CD4-positive, alpha-beta T cell treated with Interferon alpha-2 for 1 hour (primary cell): ENCODE data around the gene TCEAL7.

Source experiments
- DNase-seq, 2 donors: peaks; one replicate each; pipeline ENCODE4 v3.0.0-alpha.2; 2020 to 2022

Gene TCEAL7

DNA sequence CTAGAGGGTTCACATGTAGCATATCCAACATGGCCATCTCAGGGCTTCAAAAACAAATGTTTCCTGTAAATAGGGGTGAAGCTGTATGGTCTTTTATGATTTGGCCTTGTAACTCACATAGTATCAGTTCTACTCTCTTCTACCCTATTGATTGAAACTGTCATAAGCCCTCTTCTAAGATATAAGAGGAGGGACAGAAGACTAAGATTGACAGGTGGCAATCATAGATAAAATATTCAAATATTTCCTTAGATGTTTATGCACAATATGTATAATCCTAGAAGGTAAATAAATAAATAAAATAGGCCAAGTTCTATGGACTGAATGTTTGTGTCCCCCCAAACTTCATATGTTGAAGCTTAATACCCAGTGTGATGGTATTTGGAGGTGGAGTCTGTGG, 39.4 kb downstream of the TCEAL7 start:
- DNase-seq = no peak

DNA sequence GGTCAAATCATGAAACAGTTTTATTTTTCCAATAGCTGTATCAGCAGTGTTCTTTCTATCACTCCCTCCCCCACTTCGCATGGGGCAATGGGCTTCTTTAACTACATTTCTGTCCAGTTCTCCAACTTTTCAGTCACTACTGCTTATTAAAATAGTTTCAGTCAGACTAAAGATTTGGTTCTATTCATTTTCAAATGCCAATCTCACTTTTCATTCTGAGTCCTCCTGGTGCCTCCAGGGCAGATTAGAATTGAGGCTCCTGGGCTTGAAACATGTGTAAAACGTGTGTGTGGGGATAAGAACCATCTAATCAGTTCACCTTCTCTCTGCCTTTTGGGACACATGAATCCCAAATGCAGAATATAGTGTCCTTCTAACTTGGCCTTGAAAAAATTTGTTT, 42.8 kb downstream of the TCEAL7 start:
- no peak for DNase-seq

DNA sequence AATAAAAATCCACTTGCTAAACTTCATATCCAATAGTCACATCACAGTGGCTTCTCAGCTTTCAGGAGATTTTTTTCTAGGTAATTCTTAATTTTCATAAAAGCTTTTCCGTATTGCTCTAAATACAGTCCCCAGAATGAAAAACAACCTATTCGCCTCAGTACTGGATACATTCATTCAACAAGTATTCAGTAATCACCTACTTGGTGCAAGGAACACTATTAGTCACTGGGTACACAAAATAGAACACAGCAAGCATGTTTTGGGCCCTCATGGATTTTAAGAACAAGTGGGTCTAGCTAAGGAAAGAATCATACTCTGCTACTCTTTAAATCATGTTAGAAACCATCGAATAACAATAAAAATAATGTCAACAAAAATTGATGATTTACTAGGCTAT, 43.5 kb downstream of the TCEAL7 start:
- no peak for DNase-seq

DNA sequence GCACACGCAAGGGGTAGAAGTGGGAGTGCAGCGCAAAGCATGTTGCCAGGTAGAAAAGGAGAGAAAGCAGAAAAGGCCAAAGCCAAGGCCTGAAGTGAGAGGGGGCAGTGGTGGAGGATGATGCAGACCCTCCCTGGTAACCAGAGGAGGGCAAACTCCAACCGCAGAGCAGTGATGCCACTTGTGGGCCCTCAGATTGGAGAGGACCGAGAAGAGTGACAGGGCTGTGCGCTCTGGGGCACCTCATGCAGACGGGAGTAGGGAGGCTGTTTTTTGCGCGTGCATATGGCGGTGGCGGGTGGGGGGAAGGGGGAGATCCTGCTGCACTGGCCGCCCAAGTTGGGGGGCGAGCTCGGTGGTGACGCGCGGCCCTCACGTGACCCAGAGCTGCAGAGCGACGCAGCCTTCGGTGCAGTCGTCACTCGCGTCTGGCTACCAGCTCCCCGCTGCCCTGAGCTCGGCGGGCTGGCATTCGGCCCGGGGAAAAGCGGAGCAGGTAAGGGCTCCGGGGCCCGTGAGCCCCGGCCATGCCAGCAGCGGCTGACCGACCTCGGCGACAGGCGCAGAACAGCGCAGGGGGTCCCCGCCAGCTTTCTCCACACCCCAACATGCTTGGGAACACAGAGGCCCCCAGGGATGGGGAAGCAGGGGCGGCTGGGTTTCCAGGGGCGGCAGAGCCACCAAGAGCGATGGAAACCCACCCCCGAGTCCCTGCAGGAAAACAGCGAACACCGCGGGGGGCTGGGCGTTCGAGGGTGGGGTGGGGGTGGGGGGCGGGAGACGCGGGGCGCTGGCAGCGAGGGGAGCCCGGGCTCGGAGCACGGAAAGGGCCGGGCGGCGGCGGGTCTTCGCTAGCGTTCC, 46.3 kb downstream of the TCEAL7 start, which contains the start of gene BEX3:
Gene BEX3, plus strand, starts transcription at position 421 of the 861 bp plus-strand sequence. CDS start 984 bp downstream, outside the sequence.
- peak; percentile 26 to 31 for DNase-seq

DNA sequence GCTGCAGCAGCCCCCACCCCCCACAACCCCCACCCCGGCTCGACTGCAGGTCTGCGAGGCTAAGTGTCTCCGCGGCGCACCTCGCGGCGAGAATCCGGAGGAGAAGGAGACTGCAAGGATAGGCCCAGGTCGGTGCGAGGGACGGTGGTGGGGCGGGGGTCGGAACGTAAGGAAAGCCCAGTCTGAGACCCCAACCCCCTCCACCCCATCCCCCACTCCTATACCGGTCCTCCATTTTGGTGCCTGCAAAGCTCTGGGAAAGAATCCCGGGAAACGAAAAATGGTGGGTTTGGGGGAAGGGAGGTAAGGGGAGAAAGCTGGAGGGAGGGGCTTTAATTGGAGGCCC, 46.9 kb downstream of the TCEAL7 start:
- DNase-seq = no peak

DNA sequence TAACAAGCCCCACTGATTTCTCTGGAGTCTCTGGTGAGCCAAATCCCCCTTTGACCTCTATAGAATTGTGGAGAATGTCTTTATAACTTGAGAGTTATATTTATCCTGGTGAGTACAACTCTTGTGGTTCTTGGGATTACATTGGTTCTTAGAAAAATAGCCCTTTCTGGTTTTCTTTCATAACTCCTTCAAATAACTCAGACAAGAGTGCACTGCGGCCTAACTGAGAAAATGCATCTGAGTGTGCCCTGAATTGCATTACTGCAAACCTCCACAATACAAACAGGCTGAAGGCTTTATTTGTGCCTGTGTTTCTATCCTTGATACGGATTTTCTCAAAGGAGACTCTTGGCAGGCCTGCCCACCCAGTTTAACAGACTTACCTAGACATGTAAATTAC, 49.0 kb downstream of the TCEAL7 start:
- no peak for DNase-seq
